CD14-positive monocyte (primary cell): Measurements from ENCODE around the gene UGT1A9. TPM values are rescaled to one million over a fixed set of nuclear protein-coding genes. Genes with fewer than 3 reads are reported as not detected.

Experiments used
- DNase-seq, 3 donors: peaks; one replicate each; pipeline ENCODE4 v3.0.0-alpha.2; 2011 to 2022
- H2AFZ ChIP-seq: 2 replicates; pipeline ENCODE4 v1.6.0; 2012; ENCODE audit warnings: mild to moderate bottlenecking, low read depth, low read length, inconsistent platforms; ENCODE audit not compliant: insufficient read depth, poor library complexity, severe bottlenecking
- H3K27ac ChIP-seq, 2 donors: 1 replicate in 1 of 2; 2 replicates in 1 of 2; pipeline ENCODE4 v1.5.1; 2012 to 2013; ENCODE audit warnings: low read length in 2 of 2, control low read depth in 1 of 2, inconsistent platforms in 1 of 2, low read depth in 1 of 2, mild to moderate bottlenecking in 1 of 2
- H3K27me3 ChIP-seq, 2 donors: one replicate each; pipeline versions ENCODE4 v1.6.0 to v1.6.1; 2011 to 2013; ENCODE audit warnings: low read length in 2 of 2; ENCODE audit not compliant: control insufficient read depth in 2 of 2, insufficient read depth in 2 of 2
- H3K36me3 ChIP-seq, 2 donors: replicated peaks in 1 of 2; 1 replicate in 1 of 2; 2 replicates in 1 of 2; pipeline versions ENCODE4 v1.5.1 to v1.6.1; 2012 to 2013; ENCODE audit warnings: low read length in 2 of 2, control low read depth in 1 of 2, inconsistent platforms in 1 of 2, mild to moderate bottlenecking in 1 of 2; ENCODE audit not compliant: insufficient read depth in 2 of 2, control insufficient read depth in 1 of 2
- H3K4me1 ChIP-seq, 2 donors: 1 replicate in 1 of 2; 2 replicates in 1 of 2; pipeline versions ENCODE4 v1.5.1 to v1.6.1; 2012 to 2013; ENCODE audit warnings: low read length in 2 of 2, control low read depth in 1 of 2, inconsistent platforms in 1 of 2, mild to moderate bottlenecking in 1 of 2, moderate library complexity in 1 of 2; ENCODE audit not compliant: insufficient read depth in 2 of 2, control insufficient read depth in 1 of 2
- H3K4me2 ChIP-seq: replicated peaks from 2 replicates; pipeline ENCODE3; 2012; ENCODE audit warnings: low read length, moderate library complexity, mild to moderate bottlenecking; ENCODE audit not compliant: poor library complexity, severe bottlenecking; ENCODE audit errors: extremely low read depth
- H3K4me3 ChIP-seq, 3 experiments: fragments of 200-600 bp in 1 of 3; sonication (generic) in 1 of 3; replicated peaks in 1 of 3; 1 replicate in 2 of 3; 2 replicates in 1 of 3; pipeline ENCODE4 v1.5.1; 2011 to 2013; ENCODE audit warnings: low read length in 3 of 3, mild to moderate bottlenecking in 3 of 3, control low read depth in 2 of 3, low read depth in 2 of 3, inconsistent platforms in 1 of 3, moderate library complexity in 1 of 3
- H3K79me2 ChIP-seq: 2 replicates; pipeline ENCODE4 v1.6.0; 2012; ENCODE audit warnings: mild to moderate bottlenecking, control low read depth, inconsistent platforms, low read length, moderate library complexity; ENCODE audit not compliant: insufficient read depth
- H3K9ac ChIP-seq: 2 replicates; pipeline ENCODE4 v1.6.0; 2017; ENCODE audit warnings: low read length, mild to moderate bottlenecking; ENCODE audit not compliant: insufficient read depth, poor library complexity, severe bottlenecking
- H3K9me3 ChIP-seq, 2 donors: replicated peaks in 1 of 2; 1 replicate in 1 of 2; 2 replicates in 1 of 2; pipeline versions ENCODE4 v1.5.1 to v1.6.1; 2012 to 2013; ENCODE audit warnings: low read length in 2 of 2, control low read depth in 1 of 2; ENCODE audit not compliant: control insufficient read depth in 1 of 2, insufficient read depth in 1 of 2
- H4K20me1 ChIP-seq: 2 replicates; pipeline ENCODE4 v1.6.0; 2012; ENCODE audit warnings: mild to moderate bottlenecking, low read length, control low read depth, moderate library complexity; ENCODE audit not compliant: insufficient read depth
- H3K27ac Mint-ChIP-seq, 7 donors: one replicate each; pipeline ENCODE4 v1.8.0; 2020; ENCODE audit warnings: mild to moderate bottlenecking in 7 of 7, mixed read lengths in 7 of 7, moderate library complexity in 6 of 7, inconsistent platforms in 2 of 7
- H3K27me3 Mint-ChIP-seq, 3 donors: one replicate each; pipeline ENCODE4 v1.8.0; 2021 to 2022; ENCODE audit warnings: low read depth in 3 of 3, mild to moderate bottlenecking in 3 of 3, mixed read lengths in 3 of 3, moderate library complexity in 3 of 3, inconsistent platforms in 1 of 3
- H3K36me3 Mint-ChIP-seq, 2 donors: one replicate each; pipeline ENCODE4 v1.8.0; 2020; ENCODE audit warnings: mixed read lengths in 2 of 2, inconsistent platforms in 1 of 2, mild to moderate bottlenecking in 1 of 2
- H3K4me1 Mint-ChIP-seq: one replicate; pipeline ENCODE4 v1.8.0; 2020; ENCODE audit warnings: mild to moderate bottlenecking, mixed read lengths
- H3K4me3 Mint-ChIP-seq, 2 donors: one replicate each; pipeline ENCODE4 v1.8.0; 2020; ENCODE audit warnings: mild to moderate bottlenecking in 2 of 2, mixed read lengths in 2 of 2, moderate library complexity in 1 of 2
- H3K9me3 Mint-ChIP-seq, 7 donors: one replicate each; pipeline ENCODE4 v1.8.0; 2020 to 2022; ENCODE audit warnings: mixed read lengths in 7 of 7, mild to moderate bottlenecking in 6 of 7, moderate library complexity in 6 of 7, inconsistent platforms in 2 of 7
- WGBS: methylation state at CpG from one replicate; pipeline ENCODE4 v1.1.5; 2013; ENCODE audit warnings: missing lambda C conversion rate; ENCODE audit not compliant: insufficient coverage; 5-methylcytosine and 5-hydroxymethylcytosine counted together
- intact Hi-C, 2 donors: fragments of 100-400 bp; cut with micrococcal nuclease; formaldehyde crosslinking; loops; one replicate each; pipeline versions ENCODE4 v1.15.0 to v1.15.1; 2023
- polyA plus RNA-seq, 3 donors: library from polyadenylated mRNA; depleted of rRNA in 1 of 3; unstranded in 2 of 3; stranded (reverse) in 1 of 3; fragments of 300-500 nt in 2 of 3; fragments of >200 nt in 1 of 3; fragmentation: Illumina TruSeq in 2 of 3; gene quantifications; 1 replicate in 2 of 3; 2 replicates in 1 of 3; pipeline ENCODE4 v1.2.3, GENCODE V29; 2012 to 2021
- TF ChIP-seq, protein P1 (sequence below): fragments of 200-600 bp; IDR thresholded peaks from one replicate; pipeline ENCODE4 v1.8.0; 2022; ENCODE audit warnings: antibody characterized with exemption, mild to moderate bottlenecking

The UGT1A9 gene
- polyA plus RNA-seq, 3 donors = not detected

DNA sequence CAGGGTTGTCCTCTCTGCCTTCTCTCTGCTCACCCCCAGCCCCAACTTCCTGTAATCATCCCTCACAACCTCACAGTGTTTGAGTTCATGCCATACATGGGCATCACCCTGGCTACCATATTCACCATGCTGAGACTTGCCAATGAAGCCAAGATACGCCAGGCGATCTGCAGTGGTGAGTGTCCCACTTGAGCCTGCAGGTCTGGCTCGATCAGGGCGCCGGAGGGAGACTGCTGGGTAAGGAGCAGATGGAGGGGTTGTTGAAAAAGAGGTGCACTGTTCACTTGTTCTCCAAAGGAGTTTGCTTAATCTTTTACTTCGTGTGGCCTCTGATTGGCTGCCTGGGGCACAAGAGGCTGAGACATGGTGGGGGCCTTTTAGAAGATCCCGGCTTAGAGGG is 121.0 kb downstream of the UGT1A9 start:
- intact Hi-C loops = no loop called here
- Histone ChIP-seq H3K27ac (no peak overlapping the region), H3K4me2 (no peak overlapping the region), H2AFZ (no peak overlapping the region), H3K4me1 (no peaks in the 10 kb centered on the region), H3K79me2 (no peaks in the 10 kb centered on the region), H3K27me3 (no peaks in the 10 kb centered on the region), H3K9ac (no peak overlapping the region), H3K9me3 (no peaks in the 10 kb centered on the region), H4K20me1 (no peaks in the 10 kb centered on the region), H3K4me3 (no peak overlapping the region), H3K36me3 (no peaks in the 10 kb centered on the region)
- Mint-ChIP-seq H3K9me3 (peaks cover 0 to 2% (median 0%) of the 10 kb centered on the region in 7 donors), H3K4me1 (no peaks in the 10 kb centered on the region), H3K36me3 (no peaks in the 10 kb centered on the region), H3K27ac (no peak overlapping the region), H3K4me3 (no peak overlapping the region), H3K27me3 (peaks cover 0 to 7% (median 4%) of the 10 kb centered on the region in 3 donors)
- DNase-seq = no peak
- WGBS = 95% methylated on average over 7 of the region's 7 CpGs
- TF ChIP-seq, protein P1, sequence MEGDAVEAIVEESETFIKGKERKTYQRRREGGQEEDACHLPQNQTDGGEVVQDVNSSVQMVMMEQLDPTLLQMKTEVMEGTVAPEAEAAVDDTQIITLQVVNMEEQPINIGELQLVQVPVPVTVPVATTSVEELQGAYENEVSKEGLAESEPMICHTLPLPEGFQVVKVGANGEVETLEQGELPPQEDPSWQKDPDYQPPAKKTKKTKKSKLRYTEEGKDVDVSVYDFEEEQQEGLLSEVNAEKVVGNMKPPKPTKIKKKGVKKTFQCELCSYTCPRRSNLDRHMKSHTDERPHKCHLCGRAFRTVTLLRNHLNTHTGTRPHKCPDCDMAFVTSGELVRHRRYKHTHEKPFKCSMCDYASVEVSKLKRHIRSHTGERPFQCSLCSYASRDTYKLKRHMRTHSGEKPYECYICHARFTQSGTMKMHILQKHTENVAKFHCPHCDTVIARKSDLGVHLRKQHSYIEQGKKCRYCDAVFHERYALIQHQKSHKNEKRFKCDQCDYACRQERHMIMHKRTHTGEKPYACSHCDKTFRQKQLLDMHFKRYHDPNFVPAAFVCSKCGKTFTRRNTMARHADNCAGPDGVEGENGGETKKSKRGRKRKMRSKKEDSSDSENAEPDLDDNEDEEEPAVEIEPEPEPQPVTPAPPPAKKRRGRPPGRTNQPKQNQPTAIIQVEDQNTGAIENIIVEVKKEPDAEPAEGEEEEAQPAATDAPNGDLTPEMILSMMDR = no peak

DNA sequence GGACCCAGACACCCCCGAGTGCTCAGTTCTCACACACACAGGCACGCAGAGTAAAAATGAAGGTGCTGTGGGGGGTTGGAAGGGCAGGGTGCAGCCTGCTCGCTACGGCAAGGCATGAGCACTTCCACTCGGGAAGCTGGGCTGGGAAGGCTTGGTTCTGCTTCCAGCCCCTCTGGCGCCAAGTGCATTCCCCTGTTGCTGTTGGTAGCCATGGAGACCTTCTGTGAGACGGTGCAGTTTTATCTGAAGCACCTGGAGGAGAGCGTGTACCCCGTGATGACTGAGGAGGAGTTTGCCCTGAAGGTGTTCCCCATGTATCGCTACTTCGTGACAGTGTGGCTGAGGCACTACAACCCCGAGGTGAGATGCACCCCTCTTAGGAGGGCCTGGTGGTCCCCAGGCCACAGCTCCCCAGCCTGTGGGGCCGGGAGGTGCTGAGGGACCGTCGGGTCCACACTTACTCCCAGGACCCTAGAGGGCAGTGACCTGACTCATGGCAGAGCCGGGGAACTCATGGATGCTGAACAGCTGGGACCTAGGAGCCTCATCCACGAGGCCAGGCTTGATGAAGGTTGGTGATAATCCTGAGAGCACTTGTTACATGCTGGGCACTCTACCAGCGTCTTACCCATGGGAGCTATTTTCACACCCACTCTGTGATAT is 121.9 kb downstream of the UGT1A9 start:
- DNase-seq = no peak
- intact Hi-C loops = no loop called here
- Histone ChIP-seq H3K4me3 (no peak overlapping the region), H3K9me3 (no peaks in the 10 kb centered on the region), H3K4me1 (no peaks in the 10 kb centered on the region), H4K20me1 (no peaks in the 10 kb centered on the region), H3K27ac (no peak overlapping the region), H3K36me3 (no peaks in the 10 kb centered on the region), H3K9ac (no peak overlapping the region), H3K79me2 (no peaks in the 10 kb centered on the region), H3K4me2 (no peak overlapping the region), H3K27me3 (no peaks in the 10 kb centered on the region), H2AFZ (no peak overlapping the region)
- H3K27ac Mint-ChIP-seq = no peak overlapping the region
- 90% methylated on average over 15 of the region's 18 CpGs for WGBS
- TF ChIP-seq, protein P1 = no peak
- peaks cover 0 to 7% (median 4%) of the 10 kb centered on the region in 3 donors for H3K27me3 Mint-ChIP-seq
- peaks cover 0 to 2% (median 0%) of the 10 kb centered on the region in 7 donors for H3K9me3 Mint-ChIP-seq
- H3K36me3 Mint-ChIP-seq = no peaks in the 10 kb centered on the region
- H3K4me3 Mint-ChIP-seq = no peak overlapping the region
- no peaks in the 10 kb centered on the region for H3K4me1 Mint-ChIP-seq
